SK-N-SH treated with all-trans-retinoic acid at 6 μM for 48 hours (cell line): ENCODE measurements around the gene OR2A12.

Experiments
- ESRRG ChIP-seq: fragments of 250-450 bp; sonication (Bioruptor Pico); IDR thresholded peaks from 2 replicates; pipeline ENCODE4 v1.6.1; 2021; ENCODE audit warnings: mild to moderate bottlenecking
- TCF4 ChIP-seq: fragments of 250-450 bp; sonication (Bioruptor Pico); IDR thresholded peaks from 2 replicates; pipeline ENCODE4 v1.8.0; 2021; ENCODE audit warnings: mild to moderate bottlenecking, moderate library complexity, borderline replicate concordance
- TOX ChIP-seq: fragments of 250-450 bp; sonication (Bioruptor Pico); IDR thresholded peaks from 2 replicates; pipeline ENCODE4 v1.8.0; 2021; ENCODE audit warnings: mild to moderate bottlenecking, moderate library complexity, borderline replicate concordance
- ZC3H10 ChIP-seq: fragments of 250-450 bp; sonication (Bioruptor Pico); IDR thresholded peaks from 2 replicates; pipeline ENCODE4 v1.5.1; 2021; ENCODE audit warnings: mild to moderate bottlenecking, moderate library complexity
- ZFP3 ChIP-seq: fragments of 250-450 bp; sonication (Bioruptor Pico); IDR thresholded peaks from 2 replicates; pipeline ENCODE4 v1.5.0; 2020; ENCODE audit warnings: mild to moderate bottlenecking, moderate library complexity
- ZFP30 ChIP-seq: fragments of 450-650 bp; formaldehyde crosslinking; IDR thresholded peaks from 2 replicates; pipeline ENCODE4 v1.5.0; 2022; ENCODE audit warnings: mild to moderate bottlenecking, moderate library complexity
- ZNF70 ChIP-seq: fragments of 450-650 bp; formaldehyde crosslinking; IDR thresholded peaks from 2 replicates; pipeline ENCODE4 v1.5.0; 2020; ENCODE audit warnings: mild to moderate bottlenecking, moderate library complexity
- TF ChIP-seq, protein P1 (sequence below): fragments of 250-450 bp; sonication (Bioruptor Pico); IDR thresholded peaks from 2 replicates; pipeline ENCODE4 v1.8.0; 2020; ENCODE audit warnings: mild to moderate bottlenecking, moderate library complexity, borderline replicate concordance
- TF ChIP-seq, protein P2 (sequence below): fragments of 250-450 bp; sonication (Bioruptor Pico); IDR thresholded peaks from 2 replicates; pipeline ENCODE4 v1.5.1; 2021; ENCODE audit warnings: mild to moderate bottlenecking, moderate library complexity
- TF ChIP-seq, protein P3 (sequence below): fragments of 250-450 bp; sonication (Bioruptor Pico); IDR thresholded peaks from 2 replicates; pipeline ENCODE4 v1.5.0; 2020; ENCODE audit warnings: mild to moderate bottlenecking, moderate library complexity

DNA sequence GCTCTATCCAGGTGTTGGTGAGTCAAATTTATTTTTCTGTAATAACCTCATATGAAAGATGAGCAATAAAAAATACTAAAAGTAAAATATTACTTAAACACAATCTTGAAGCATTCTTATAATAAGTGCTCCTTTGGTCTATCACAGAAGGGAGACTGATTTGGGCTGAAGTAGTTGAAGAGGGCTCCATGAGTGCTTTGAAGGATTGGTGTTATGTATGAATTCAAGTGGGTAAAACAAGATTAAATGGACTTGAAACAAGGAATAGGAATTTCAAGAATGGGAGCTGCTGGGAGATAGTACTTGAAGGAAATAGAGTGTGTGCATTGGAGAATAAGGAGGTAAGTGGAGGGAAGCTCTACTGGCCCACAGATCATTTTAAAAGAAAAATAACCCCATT lies 16.0 kb downstream of the OR2A12 start:
- no peak for TF ChIP-seq ZFP30
- TF ChIP-seq, protein P1, sequence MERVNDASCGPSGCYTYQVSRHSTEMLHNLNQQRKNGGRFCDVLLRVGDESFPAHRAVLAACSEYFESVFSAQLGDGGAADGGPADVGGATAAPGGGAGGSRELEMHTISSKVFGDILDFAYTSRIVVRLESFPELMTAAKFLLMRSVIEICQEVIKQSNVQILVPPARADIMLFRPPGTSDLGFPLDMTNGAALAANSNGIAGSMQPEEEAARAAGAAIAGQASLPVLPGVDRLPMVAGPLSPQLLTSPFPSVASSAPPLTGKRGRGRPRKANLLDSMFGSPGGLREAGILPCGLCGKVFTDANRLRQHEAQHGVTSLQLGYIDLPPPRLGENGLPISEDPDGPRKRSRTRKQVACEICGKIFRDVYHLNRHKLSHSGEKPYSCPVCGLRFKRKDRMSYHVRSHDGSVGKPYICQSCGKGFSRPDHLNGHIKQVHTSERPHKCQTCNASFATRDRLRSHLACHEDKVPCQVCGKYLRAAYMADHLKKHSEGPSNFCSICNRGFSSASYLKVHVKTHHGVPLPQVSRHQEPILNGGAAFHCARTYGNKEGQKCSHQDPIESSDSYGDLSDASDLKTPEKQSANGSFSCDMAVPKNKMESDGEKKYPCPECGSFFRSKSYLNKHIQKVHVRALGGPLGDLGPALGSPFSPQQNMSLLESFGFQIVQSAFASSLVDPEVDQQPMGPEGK (CRISPR knock-in tag), result no peak
- no peak for TF ChIP-seq ESRRG
- TF ChIP-seq ZC3H10 (CRISPR knock-in tag), result no peak
- TF ChIP-seq, protein P2, sequence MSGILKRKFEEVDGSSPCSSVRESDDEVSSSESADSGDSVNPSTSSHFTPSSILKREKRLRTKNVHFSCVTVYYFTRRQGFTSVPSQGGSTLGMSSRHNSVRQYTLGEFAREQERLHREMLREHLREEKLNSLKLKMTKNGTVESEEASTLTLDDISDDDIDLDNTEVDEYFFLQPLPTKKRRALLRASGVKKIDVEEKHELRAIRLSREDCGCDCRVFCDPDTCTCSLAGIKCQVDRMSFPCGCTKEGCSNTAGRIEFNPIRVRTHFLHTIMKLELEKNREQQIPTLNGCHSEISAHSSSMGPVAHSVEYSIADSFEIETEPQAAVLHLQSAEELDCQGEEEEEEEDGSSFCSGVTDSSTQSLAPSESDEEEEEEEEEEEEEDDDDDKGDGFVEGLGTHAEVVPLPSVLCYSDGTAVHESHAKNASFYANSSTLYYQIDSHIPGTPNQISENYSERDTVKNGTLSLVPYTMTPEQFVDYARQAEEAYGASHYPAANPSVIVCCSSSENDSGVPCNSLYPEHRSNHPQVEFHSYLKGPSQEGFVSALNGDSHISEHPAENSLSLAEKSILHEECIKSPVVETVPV (CRISPR knock-in tag), result no peak
- no peak for TF ChIP-seq ZFP3 (CRISPR knock-in tag)
- TF ChIP-seq, protein P3, sequence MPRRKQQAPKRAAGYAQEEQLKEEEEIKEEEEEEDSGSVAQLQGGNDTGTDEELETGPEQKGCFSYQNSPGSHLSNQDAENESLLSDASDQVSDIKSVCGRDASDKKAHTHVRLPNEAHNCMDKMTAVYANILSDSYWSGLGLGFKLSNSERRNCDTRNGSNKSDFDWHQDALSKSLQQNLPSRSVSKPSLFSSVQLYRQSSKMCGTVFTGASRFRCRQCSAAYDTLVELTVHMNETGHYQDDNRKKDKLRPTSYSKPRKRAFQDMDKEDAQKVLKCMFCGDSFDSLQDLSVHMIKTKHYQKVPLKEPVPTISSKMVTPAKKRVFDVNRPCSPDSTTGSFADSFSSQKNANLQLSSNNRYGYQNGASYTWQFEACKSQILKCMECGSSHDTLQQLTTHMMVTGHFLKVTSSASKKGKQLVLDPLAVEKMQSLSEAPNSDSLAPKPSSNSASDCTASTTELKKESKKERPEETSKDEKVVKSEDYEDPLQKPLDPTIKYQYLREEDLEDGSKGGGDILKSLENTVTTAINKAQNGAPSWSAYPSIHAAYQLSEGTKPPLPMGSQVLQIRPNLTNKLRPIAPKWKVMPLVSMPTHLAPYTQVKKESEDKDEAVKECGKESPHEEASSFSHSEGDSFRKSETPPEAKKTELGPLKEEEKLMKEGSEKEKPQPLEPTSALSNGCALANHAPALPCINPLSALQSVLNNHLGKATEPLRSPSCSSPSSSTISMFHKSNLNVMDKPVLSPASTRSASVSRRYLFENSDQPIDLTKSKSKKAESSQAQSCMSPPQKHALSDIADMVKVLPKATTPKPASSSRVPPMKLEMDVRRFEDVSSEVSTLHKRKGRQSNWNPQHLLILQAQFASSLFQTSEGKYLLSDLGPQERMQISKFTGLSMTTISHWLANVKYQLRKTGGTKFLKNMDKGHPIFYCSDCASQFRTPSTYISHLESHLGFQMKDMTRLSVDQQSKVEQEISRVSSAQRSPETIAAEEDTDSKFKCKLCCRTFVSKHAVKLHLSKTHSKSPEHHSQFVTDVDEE (CRISPR knock-in tag), result no peak
- no peak for TF ChIP-seq TCF4 (CRISPR knock-in tag)
- no peak for TF ChIP-seq ZNF70
- no peak for TF ChIP-seq TOX
